GM13977 (cell line): ENCODE results near the gene LAT.

Experiments used
- DNase-seq: peaks from one replicate; pipeline ENCODE4 v3.0.0; 2012; ENCODE audit warnings: low spot score
- in situ Hi-C: fragments of 300-500 bp; cut with MboI; formaldehyde crosslinking; loops from one replicate; pipeline ENCODE4 v1.12.0; 2022; ENCODE audit warnings: low sequenced_read_pairs, low pct_unique_long_range_greater_than_20kb, mixed read lengths, inconsistent platforms; ENCODE audit not compliant: unreplicated experiment
- TF ChIP-seq, protein P1 (sequence below): IDR thresholded peaks from 2 replicates; pipeline ENCODE4 v1.5.1; 2012; ENCODE audit warnings: mild to moderate bottlenecking, control low read depth; ENCODE audit not compliant: insufficient read depth; ENCODE audit errors: extremely low read depth, missing control alignments

LAT gene

DNA sequence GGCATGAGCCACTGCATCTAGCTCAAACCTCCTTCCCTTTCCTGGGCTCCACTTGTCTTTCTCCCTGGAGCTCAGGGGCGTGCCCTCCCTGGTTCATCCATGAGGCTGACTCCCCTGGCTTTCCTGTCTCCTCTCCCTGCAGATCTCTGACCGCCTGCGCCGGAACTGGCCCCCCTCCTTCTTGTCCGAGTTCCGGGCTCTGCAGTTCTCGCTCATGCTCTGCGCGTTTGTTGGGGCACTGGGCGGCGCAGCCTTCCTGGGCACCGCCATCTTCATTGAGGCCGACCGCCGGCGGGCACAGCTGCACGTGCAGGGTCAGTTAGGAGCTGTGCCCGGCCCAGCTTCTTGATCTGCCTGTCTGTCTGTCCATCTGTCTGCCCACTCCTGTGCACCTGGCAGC, 1.2 kb upstream of the LAT start:
- no peak for DNase-seq
- in situ Hi-C loops = no loop called here
- TF ChIP-seq, protein P1, sequence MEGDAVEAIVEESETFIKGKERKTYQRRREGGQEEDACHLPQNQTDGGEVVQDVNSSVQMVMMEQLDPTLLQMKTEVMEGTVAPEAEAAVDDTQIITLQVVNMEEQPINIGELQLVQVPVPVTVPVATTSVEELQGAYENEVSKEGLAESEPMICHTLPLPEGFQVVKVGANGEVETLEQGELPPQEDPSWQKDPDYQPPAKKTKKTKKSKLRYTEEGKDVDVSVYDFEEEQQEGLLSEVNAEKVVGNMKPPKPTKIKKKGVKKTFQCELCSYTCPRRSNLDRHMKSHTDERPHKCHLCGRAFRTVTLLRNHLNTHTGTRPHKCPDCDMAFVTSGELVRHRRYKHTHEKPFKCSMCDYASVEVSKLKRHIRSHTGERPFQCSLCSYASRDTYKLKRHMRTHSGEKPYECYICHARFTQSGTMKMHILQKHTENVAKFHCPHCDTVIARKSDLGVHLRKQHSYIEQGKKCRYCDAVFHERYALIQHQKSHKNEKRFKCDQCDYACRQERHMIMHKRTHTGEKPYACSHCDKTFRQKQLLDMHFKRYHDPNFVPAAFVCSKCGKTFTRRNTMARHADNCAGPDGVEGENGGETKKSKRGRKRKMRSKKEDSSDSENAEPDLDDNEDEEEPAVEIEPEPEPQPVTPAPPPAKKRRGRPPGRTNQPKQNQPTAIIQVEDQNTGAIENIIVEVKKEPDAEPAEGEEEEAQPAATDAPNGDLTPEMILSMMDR = no peak

DNA sequence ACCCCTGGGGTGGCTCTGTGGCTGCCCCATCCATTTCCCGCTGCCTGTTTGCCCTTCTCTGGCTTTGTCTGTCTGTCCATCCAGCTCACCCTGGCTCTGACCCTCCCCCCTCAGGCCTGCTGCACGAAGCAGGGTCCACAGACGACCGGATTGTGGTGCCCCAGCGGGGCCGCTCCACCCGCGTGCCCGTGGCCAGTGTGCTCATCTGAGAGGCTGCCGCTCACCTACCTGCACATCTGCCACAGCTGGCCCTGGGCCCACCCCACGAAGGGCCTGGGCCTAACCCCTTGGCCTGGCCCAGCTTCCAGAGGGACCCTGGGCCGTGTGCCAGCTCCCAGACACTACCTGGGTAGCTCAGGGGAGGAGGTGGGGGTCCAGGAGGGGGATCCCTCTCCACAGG, 761 bp upstream of the LAT start:
- in situ Hi-C loops = no loop called here
- TF ChIP-seq, protein P1 = no peak
- DNase-seq = no peak

DNA sequence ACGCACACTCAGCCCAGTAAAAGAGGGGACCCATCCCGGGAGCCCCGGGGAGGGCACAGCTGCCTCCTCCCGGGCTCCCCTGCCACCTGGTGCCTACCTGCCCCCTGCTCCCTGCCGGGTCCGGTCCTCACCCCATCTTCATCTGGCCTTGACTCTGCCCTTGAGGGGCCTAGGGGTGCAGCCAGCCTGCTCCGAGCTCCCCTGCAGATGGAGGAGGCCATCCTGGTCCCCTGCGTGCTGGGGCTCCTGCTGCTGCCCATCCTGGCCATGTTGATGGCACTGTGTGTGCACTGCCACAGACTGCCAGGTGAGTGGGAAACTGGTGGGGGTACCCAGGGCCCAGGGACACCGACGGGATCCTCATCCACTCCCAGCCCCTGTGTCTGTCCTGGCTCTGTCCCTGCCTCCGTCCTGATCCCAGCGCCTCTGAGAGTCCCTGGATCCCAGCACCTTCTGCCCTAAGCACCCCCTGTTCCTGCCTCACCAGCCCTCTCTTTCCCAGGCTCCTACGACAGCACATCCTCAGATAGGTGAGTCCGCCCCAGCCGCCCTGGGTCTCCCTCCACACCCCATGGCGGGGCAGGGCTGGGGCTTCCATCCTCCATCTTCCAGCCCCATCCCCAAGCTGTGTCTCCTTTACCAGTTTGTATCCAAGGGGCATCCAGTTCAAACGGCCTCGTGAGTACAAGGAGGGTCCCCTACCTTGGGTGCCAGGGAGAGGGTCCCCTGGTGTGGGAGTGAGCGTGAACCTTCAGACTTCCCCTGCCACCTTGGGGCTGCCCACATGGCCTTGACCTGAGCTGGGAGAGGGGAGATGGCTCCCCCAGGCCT, 574 bp downstream of the LAT start:
- TF ChIP-seq, protein P1 = no peak
- in situ Hi-C loops = no loop called here
- no peak for DNase-seq

DNA sequence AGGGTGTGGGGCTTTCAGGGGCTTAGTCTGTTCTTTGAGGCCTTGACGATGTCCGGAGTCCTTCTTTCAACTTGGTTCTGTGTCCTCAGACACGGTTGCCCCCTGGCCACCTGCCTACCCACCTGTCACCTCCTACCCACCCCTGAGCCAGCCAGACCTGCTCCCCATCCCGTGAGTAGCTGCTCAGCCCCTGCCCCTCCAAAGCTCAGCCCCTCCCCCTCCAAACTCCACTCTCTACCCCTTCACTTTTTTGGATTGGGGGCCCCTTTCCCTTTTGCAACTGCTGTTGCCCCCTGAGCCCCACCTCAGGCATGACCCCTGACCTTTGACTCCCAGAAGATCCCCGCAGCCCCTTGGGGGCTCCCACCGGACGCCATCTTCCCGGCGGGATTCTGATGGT, 1.2 kb downstream of the LAT start:
- in situ Hi-C loops = no loop called here
- no peak for DNase-seq
- TF ChIP-seq, protein P1 = no peak

DNA sequence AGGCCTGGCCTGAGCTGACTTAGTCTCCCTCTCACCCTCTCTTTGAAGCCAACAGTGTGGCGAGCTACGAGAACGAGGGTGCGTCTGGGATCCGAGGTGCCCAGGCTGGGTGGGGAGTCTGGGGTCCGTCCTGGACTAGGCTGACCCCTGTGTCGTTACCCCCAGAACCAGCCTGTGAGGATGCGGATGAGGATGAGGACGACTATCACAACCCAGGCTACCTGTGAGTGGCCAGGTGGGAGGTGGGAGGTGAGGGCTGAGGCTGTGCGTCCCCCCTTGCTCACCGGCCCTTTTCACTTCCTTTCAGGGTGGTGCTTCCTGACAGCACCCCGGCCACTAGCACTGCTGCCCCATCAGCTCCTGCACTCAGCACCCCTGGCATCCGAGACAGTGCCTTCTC, 1.6 kb downstream of the LAT start:
- in situ Hi-C loops = no loop called here
- TF ChIP-seq, protein P1 = no peak
- DNase-seq = no peak

DNA sequence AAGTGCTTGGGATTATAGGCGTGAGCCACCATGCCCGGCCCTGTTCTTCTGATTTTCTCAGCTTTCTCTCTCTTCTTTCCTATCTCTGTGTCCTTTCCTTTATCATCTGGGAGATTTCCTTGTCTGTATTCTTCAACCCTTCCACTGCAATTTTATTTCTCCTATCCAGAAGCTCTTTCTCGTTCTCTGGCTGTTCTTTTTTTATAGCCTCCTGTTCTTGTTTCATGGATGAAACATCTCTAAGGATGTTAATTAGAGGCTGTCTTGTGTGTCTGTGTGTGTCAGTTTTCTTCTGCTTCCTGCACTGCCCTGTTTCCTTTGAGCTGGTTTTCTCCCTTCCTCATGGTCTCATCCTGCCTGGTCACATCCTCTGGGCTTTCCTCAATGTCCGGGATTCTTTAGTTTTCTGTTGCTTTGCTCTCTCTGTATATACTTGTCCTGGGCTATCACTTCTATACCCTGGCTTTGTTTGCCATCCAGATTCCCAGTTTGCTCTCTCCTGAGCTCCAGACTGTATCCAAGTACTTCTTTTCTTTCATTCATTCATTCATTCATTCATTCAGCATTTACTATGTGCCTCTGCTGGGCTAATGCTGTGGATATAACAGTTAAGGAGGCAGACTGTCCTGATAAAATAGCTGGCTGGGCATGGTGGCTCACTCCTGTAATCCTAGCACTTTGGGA, 2.5 kb downstream of the LAT start:
- DNase-seq = no peak
- TF ChIP-seq, protein P1 = no peak
- in situ Hi-C loops = no loop called here
